Measurements from ENCODE around the gene SETMAR. TPM values are rescaled to one million over a fixed set of nuclear protein-coding genes. Genes with fewer than 3 reads are reported as not detected.

Gene SETMAR
- 6.7 and 7.0 TPM in 2 replicates for total RNA-seq

DNA sequence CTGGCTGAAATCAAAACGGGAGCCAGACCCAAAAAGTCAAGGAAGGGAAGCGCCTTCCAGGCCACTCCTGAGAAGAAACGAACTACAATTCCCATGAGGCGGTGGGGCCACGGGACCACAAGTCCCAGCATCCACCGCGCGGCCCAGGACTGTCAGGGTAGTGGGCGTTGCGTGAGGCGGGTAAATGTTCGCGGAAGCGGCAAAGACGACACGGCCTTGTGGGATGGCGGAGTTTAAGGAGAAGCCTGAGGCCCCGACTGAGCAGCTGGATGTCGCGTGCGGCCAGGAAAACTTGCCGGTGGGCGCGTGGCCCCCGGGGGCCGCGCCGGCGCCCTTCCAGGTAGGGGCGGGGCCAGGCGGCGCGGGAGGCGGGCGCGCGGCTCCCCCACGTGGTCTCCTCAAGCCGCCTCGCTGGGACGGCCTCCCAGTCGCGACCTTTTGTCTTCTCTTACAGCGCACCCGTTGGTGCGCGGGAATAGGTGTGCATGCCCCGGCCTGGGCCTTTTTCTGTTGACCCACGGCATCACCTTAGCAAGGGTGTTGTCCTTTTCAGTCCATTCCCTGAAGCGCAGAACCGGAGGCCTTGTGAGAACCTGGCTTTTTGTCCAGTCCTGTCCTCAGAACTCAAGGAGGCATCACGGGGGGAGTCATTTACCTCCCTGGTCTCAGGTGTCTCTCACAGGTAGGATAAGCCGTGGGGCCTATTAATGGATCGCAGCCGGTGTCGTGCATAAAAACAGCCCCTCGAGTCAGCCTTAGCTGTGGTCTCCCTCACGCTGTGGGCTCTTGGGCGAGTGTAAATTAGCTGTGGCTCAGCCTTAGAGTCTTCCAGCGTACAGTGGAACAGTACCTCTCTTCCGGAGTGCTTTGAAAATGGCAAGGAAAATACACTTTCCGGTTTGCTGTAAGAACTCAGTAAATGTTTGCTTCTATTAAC lies at the start of gene SETMAR:
Gene SETMAR, plus strand, starts transcription at position 183 of the 937 bp plus-strand sequence. Its CDS starts 2 bp downstream, at position 185.

Other genes starting within 250 kb of the SETMAR start
- 56.0 and 63.7 TPM in 2 replicates for gene SUMF1, start 163.9 kb downstream of the SETMAR start, total RNA-seq
- 24.0 and 34.5 TPM in 2 replicates for gene ITPR1, start 190.0 kb downstream of the SETMAR start, total RNA-seq